Measurements from ENCODE around the gene PRR12.

Gene PRR12

GRCh38 chr19:49579947-49580263, 11.1 kb upstream of the PRR12 start:
- no peaks in the 10 kb centered on the region for H3K27me3 ChIP-seq
- peaks cover 20 to 21% of the 10 kb centered on the region in 2 experiments for H3K4me1 ChIP-seq (ENCODE audit: control insufficient read depth in 1 of 2, insufficient read depth in 1 of 2, low read depth in 1 of 2, low read length in 1 of 2)
- no peak for TF ChIP-seq CTCF (IDR thresholded peaks at IDR 0.05)
- peak overlapping the region; percentile 83 to 89 for H3K4me3 ChIP-seq (ENCODE audit: low read depth in 1 of 2, low read length in 1 of 2)
- H3K36me3 ChIP-seq, result peaks cover 17% of the 10 kb centered on the region
- peak overlapping the region; percentile 85 for H3K27ac ChIP-seq
- no peaks in the 10 kb centered on the region for H3K9me3 ChIP-seq

DNA sequence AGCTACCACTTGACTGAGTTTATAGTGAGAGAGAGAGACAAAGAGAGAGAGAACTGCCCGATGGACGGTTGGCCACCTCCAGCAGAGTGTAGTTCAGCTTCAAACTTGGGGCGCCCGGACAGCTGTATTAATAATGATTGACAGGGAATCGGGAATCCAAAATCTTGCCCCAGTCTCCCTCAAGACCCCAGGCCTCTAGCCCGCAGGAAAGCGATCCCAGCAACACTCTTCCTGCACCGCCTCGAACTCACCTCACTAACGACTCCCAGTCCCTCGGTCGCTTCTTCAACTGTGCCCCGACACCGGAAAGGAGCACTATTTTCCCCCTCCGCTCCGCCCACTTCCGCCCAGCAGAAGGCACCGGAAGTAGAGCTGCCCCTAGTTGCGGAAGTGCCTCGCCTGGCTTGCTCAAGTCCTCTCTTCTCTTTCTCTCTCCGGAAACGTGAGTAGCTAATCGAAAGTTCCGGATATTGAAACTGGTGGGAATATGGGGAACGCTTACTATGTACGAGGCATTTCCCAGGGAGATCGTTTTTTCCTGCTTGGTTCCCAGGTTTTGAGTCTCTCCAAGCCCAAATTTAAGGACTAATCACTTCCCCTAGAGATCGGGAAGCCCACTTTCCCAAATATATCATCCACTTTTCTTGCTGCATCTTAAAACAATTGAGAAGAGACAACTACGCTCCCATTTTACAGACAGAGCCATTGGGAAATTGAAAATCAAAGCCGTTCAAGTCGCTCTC, 10.5 kb upstream of the PRR12 start, which contains the start of gene NOSIP:
Gene NOSIP, minus strand, starts transcription at position 293 of the 743 bp plus-strand sequence. CDS start 19,865 bp downstream, outside the sequence.
- H3K27ac ChIP-seq, result peak within 1 kb of the TSS; percentile 85
- no peaks in the 10 kb centered on the region for H3K27me3 ChIP-seq
- H3K4me1 ChIP-seq (ENCODE audit: control insufficient read depth in 1 of 2, insufficient read depth in 1 of 2, low read depth in 1 of 2, low read length in 1 of 2), result peaks cover 20 to 21% of the 10 kb centered on the region in 2 experiments
- H3K9me3 ChIP-seq, result no peaks in the 10 kb centered on the region
- H3K36me3 ChIP-seq, result peaks cover 12% of the 10 kb centered on the region
- H3K4me3 ChIP-seq (ENCODE audit: low read depth in 1 of 2, low read length in 1 of 2), result peak within 1 kb of the TSS; percentile 83 to 89
- peak; percentile 22 for TF ChIP-seq CTCF (IDR thresholded peaks at IDR 0.05)

DNA sequence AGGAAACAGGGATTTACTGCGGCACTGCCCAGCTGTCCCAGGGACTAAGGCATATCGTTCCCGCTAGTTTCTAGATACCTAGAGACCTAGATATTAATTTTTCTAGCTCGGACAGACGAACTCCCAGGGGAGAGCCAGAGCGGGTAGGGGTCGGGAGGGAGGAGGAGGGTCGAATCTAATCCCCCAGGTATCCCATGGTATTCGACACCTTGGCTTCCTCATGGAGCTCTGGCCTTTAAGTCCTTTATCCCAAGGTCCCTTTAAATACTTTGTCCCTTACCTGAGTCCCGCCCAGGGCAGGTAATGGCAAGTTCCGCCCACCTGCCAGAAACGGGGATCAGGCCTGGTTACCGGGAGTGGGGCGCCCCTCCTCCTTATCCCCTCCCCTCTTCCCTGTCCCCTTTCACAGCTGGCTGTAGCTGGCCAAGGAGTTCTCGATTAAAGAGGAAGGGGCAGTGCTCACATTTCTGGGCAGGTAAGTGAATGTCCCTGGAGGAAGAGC, 9.9 kb upstream of the PRR12 start, which contains the start of gene PRRG2:
Gene PRRG2, plus strand, starts transcription at position 310 of the 502 bp plus-strand sequence. CDS start 1,904 bp downstream, outside the sequence.
- no peaks in the 10 kb centered on the region for H3K9me3 ChIP-seq
- no peak for TF ChIP-seq CTCF (IDR thresholded peaks at IDR 0.05)
- H3K27me3 ChIP-seq, result no peaks in the 10 kb centered on the region
- H3K36me3 ChIP-seq, result peaks cover 6% of the 10 kb centered on the region
- H3K27ac ChIP-seq, result peak within 1 kb of the TSS; percentile 85
- H3K4me1 ChIP-seq (ENCODE audit: control insufficient read depth in 1 of 2, insufficient read depth in 1 of 2, low read depth in 1 of 2, low read length in 1 of 2), result peaks cover 20 to 21% of the 10 kb centered on the region in 2 experiments
- peak within 1 kb of the TSS; percentile 83 to 89 for H3K4me3 ChIP-seq (ENCODE audit: low read depth in 1 of 2, low read length in 1 of 2)

- no peak for TF ChIP-seq CTCF (IDR thresholded peaks at IDR 0.05)
- no peak overlapping the region for H3K27ac ChIP-seq
- no peak overlapping the region for H3K4me3 ChIP-seq (ENCODE audit: low read depth in 1 of 2, low read length in 1 of 2)
- no peaks in the 10 kb centered on the region for H3K9me3 ChIP-seq
- no peaks in the 10 kb centered on the region for H3K36me3 ChIP-seq
- H3K4me1 ChIP-seq (ENCODE audit: control insufficient read depth in 1 of 2, insufficient read depth in 1 of 2, low read depth in 1 of 2, low read length in 1 of 2), result peaks cover 20 to 21% of the 10 kb centered on the region in 2 experiments
- no peaks in the 10 kb centered on the region for H3K27me3 ChIP-seq
Observed at GRCh38 chr19:49583239-49583638, 7.7 kb upstream of the PRR12 start.

- no peaks in the 10 kb centered on the region for H3K27me3 ChIP-seq
- TF ChIP-seq CTCF (IDR thresholded peaks at IDR 0.05), result no peak
- H3K27ac ChIP-seq, result no peak overlapping the region
Observed at GRCh38 chr19:49585023-49585422, 6.0 kb upstream of the PRR12 start.

More at GRCh38 chr19:49585023-49585422, 6.0 kb upstream of the PRR12 start:
- Histone ChIP-seq H3K36me3 (no peaks in the 10 kb centered on the region), H3K4me1 (ENCODE audit: control insufficient read depth in 1 of 2, insufficient read depth in 1 of 2, low read depth in 1 of 2, low read length in 1 of 2) (peaks cover 9 to 12% of the 10 kb centered on the region in 2 experiments), H3K9me3 (no peaks in the 10 kb centered on the region), H3K4me3 (ENCODE audit: low read depth in 1 of 2, low read length in 1 of 2) (no peak overlapping the region)
